ENCODE measurements around the gene GALNT17. TPM values are rescaled to one million over a fixed set of nuclear protein-coding genes. Genes with fewer than 3 reads are reported as not detected.

Gene GALNT17
- polyA plus RNA-seq, 1 donor from 2014 or later, result 15.7 TPM

DNA sequence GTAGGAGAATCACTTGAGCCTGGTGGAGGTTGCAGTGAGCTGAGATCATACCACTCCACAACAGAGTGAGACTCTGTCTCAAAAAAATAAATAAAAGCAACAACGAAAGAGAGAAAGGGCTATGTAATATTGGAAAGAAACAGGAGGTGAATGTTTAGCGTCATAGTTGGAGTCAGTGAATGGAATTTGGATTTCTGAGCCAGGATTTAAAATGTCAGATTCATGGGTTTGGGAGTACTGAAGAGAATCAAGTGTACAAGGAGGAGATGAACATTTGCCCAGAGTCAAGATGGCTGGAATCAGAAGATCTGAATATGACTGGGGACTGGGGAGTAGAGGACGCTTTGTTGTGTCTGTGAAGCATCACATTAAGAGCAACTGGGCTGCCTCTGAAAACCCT is 366.4 kb downstream of the GALNT17 start:
- Histone ChIP-seq H3K9me3 (ENCODE audit: low read length) (no peaks in the 10 kb centered on the region), H4K20me1 (ENCODE audit: insufficient read depth) (no peaks in the 10 kb centered on the region), H3K27me3 (ENCODE audit: insufficient read depth, low read depth, low read length) (no peaks in the 10 kb centered on the region), H3K9ac (ENCODE audit: low read length) (no peak overlapping the region), H3K36me3 (ENCODE audit: insufficient read depth, low read length) (no peaks in the 10 kb centered on the region), H2AFZ (ENCODE audit: low read depth, low read length) (no peak overlapping the region), H3F3A (ENCODE audit: insufficient read depth, low read length, poor library complexity, severe bottlenecking) (no peaks in the 10 kb centered on the region), H3K27ac (ENCODE audit: low read length) (no peak overlapping the region), H3K4me2 (ENCODE audit: low read length) (no peak overlapping the region), H3K4me3 (ENCODE audit: low read length) (no peak overlapping the region), H3K79me2 (replicated peaks; ENCODE audit: insufficient read depth, low read length) (no peaks in the 10 kb centered on the region), H3K9me2 (ENCODE audit: insufficient read depth, low read length) (no peaks in the 10 kb centered on the region)
- TF ChIP-seq REST (IDR thresholded peaks at IDR 0.05; ENCODE audit: borderline replicate concordance), result no peak
- TF ChIP-seq MXI1 (conservative IDR thresholded peaks at IDR 0.05; ENCODE audit: poor library complexity, severe bottlenecking), result no peak
- TF ChIP-seq EP300 (conservative IDR thresholded peaks at IDR 0.05; ENCODE audit: poor library complexity, severe bottlenecking), result no peak
- no peak for TF ChIP-seq POLR2AphosphoS5 (IDR thresholded peaks at IDR 0.05)
- TF ChIP-seq, protein P1, sequence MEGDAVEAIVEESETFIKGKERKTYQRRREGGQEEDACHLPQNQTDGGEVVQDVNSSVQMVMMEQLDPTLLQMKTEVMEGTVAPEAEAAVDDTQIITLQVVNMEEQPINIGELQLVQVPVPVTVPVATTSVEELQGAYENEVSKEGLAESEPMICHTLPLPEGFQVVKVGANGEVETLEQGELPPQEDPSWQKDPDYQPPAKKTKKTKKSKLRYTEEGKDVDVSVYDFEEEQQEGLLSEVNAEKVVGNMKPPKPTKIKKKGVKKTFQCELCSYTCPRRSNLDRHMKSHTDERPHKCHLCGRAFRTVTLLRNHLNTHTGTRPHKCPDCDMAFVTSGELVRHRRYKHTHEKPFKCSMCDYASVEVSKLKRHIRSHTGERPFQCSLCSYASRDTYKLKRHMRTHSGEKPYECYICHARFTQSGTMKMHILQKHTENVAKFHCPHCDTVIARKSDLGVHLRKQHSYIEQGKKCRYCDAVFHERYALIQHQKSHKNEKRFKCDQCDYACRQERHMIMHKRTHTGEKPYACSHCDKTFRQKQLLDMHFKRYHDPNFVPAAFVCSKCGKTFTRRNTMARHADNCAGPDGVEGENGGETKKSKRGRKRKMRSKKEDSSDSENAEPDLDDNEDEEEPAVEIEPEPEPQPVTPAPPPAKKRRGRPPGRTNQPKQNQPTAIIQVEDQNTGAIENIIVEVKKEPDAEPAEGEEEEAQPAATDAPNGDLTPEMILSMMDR (IDR thresholded peaks at IDR 0.05; ENCODE audit: poor library complexity, severe bottlenecking), result no peak

- Histone ChIP-seq H3K9ac (ENCODE audit: low read length) (no peak overlapping the region), H3K79me2 (replicated peaks; ENCODE audit: insufficient read depth, low read length) (no peaks in the 10 kb centered on the region), H3K4me2 (ENCODE audit: low read length) (no peak overlapping the region), H2AFZ (ENCODE audit: low read depth, low read length) (no peak overlapping the region), H3K4me3 (ENCODE audit: low read length) (no peak overlapping the region), H3K9me2 (ENCODE audit: insufficient read depth, low read length) (no peaks in the 10 kb centered on the region), H3K9me3 (ENCODE audit: low read length) (no peaks in the 10 kb centered on the region), H3K27me3 (ENCODE audit: insufficient read depth, low read depth, low read length) (no peaks in the 10 kb centered on the region), H4K20me1 (ENCODE audit: insufficient read depth) (no peaks in the 10 kb centered on the region), H3F3A (ENCODE audit: insufficient read depth, low read length, poor library complexity, severe bottlenecking) (no peaks in the 10 kb centered on the region), H3K27ac (ENCODE audit: low read length) (no peak overlapping the region), H3K36me3 (ENCODE audit: insufficient read depth, low read length) (no peaks in the 10 kb centered on the region)
- TF ChIP-seq EP300 (conservative IDR thresholded peaks at IDR 0.05; ENCODE audit: poor library complexity, severe bottlenecking) (no peak), TAF1 (IDR thresholded peaks at IDR 0.05; ENCODE audit: low read depth) (no peak), REST (IDR thresholded peaks at IDR 0.05; ENCODE audit: borderline replicate concordance) (no peak), POLR2AphosphoS5 (IDR thresholded peaks at IDR 0.05) (no peak), SMC3 (conservative IDR thresholded peaks at IDR 0.05; ENCODE audit: poor library complexity) (no peak), MXI1 (conservative IDR thresholded peaks at IDR 0.05; ENCODE audit: poor library complexity, severe bottlenecking) (no peak), EZH2 (IDR thresholded peaks at IDR 0.05; ENCODE audit: borderline replicate concordance, insufficient read depth, low read length, poor library complexity, severe bottlenecking) (no peak), RAD21 (conservative IDR thresholded peaks at IDR 0.05) (no peak)
- TF ChIP-seq, protein P1 (IDR thresholded peaks at IDR 0.05; ENCODE audit: poor library complexity, severe bottlenecking), result no peak
Measured at GRCh38 chr7:71504697-71505441, 372.9 kb downstream of the GALNT17 start.

Measured in neural cell (in vitro differentiated cells).